Measurements from ENCODE around the gene FABP7.

Gene FABP7

GRCh38 chr6:122770835-122771601 lies 8.5 kb upstream of the FABP7 start:
- POLR2A ChIA-PET = no interaction called here
- DNase-seq (ENCODE audit: low read depth, low spot score) = no peak
- CTCF ChIA-PET = no interaction called here

GRCh38 chr6:122772724-122773415 lies 6.6 kb upstream of the FABP7 start:
- no peak overlapping the region for H3K4me3 ChIP-seq (ENCODE audit: low read depth, low read length)
- ChIA-PET CTCF (no interaction called here), POLR2A (no interaction called here)
- DNase-seq (ENCODE audit: low read depth, low spot score) = no peak
- no peak for TF ChIP-seq CTCF (IDR thresholded peaks at IDR 0.05; ENCODE audit: insufficient read depth, low read length, missing control alignments)

More at GRCh38 chr6:122770835-122771601, 8.5 kb upstream of the FABP7 start:
- no peak overlapping the region for H3K4me3 ChIP-seq (ENCODE audit: low read depth, low read length)
- no peak for TF ChIP-seq CTCF (IDR thresholded peaks at IDR 0.05; ENCODE audit: insufficient read depth, low read length, missing control alignments)

GRCh38 chr6:122775975-122776374 lies 3.5 kb upstream of the FABP7 start:
- no peak for DNase-seq (ENCODE audit: low read depth, low spot score)
- CTCF ChIA-PET = interaction anchor here (1.7 kb wide), 1 partner anchor 31 kb away, joined by 4 read pairs; no protein-coding TSS in a partner anchor
- no peak overlapping the region for H3K4me3 ChIP-seq (ENCODE audit: low read depth, low read length)
- no peak for TF ChIP-seq CTCF (IDR thresholded peaks at IDR 0.05; ENCODE audit: insufficient read depth, low read length, missing control alignments)
- POLR2A ChIA-PET = no interaction called here

GRCh38 chr6:122778302-122778701 lies 1.2 kb upstream of the FABP7 start:
- ChIA-PET CTCF (interaction anchor here (2.0 kb wide), 1 partner anchor 11 kb away, joined by 10 read pairs; the partner anchor contains the start of gene SMPDL3A), POLR2A (no interaction called here)
- no peak overlapping the region for H3K4me3 ChIP-seq (ENCODE audit: low read depth, low read length)
- TF ChIP-seq CTCF (IDR thresholded peaks at IDR 0.05; ENCODE audit: insufficient read depth, low read length, missing control alignments) = no peak
- no peak for DNase-seq (ENCODE audit: low read depth, low spot score)

- no peak overlapping the region for H3K4me3 ChIP-seq (ENCODE audit: low read depth, low read length)
- POLR2A ChIA-PET = no interaction called here
- no peak for DNase-seq (ENCODE audit: low read depth, low spot score)
- TF ChIP-seq CTCF (IDR thresholded peaks at IDR 0.05; ENCODE audit: insufficient read depth, low read length, missing control alignments) = no peak
- CTCF ChIA-PET = interaction anchor here (2.0 kb wide), 1 partner anchor 10 kb away, joined by 10 read pairs; the partner anchor contains the start of gene SMPDL3A
These were observed 393 bp upstream of the FABP7 start for GRCh38 chr6:122778985-122779661.

- CTCF ChIA-PET = interaction anchor here (2.0 kb wide), 1 partner anchor 9 kb away, joined by 10 read pairs; the partner anchor contains the start of gene SMPDL3A
- H3K4me3 ChIP-seq (ENCODE audit: low read depth, low read length) = no peak overlapping the region
- TF ChIP-seq CTCF (IDR thresholded peaks at IDR 0.05; ENCODE audit: insufficient read depth, low read length, missing control alignments) = no peak
- no peak for DNase-seq (ENCODE audit: low read depth, low spot score)
- POLR2A ChIA-PET = no interaction called here
These were observed 598 bp downstream of the FABP7 start for GRCh38 chr6:122780114-122780513.
